Pulmonary artery endothelial cell (primary cell): ENCODE measurements around the gene ZIC3. TPM values are rescaled to one million over a fixed set of nuclear protein-coding genes. Genes with fewer than 3 reads are reported as not detected.
"Not testable (repeated sequence)": the region's sequence is repeated elsewhere in the genome, so short reads cannot be mapped to it uniquely, and the experiment has no call there.

Experiments used
- DNase-seq: peaks from one replicate; pipeline ENCODE4 v3.0.0-alpha.2; 2011; ENCODE audit warnings: low read depth, low spot score
- total RNA-seq: library from RNA; depleted of rRNA; stranded (reverse); fragments of >200 nt; gene quantifications from 2 replicates; pipeline ENCODE4 v1.2.3, GENCODE V29; 2014

Gene ZIC3
- total RNA-seq: not detected in 2 replicates

- no peak for DNase-seq
Measured at GRCh38 chrX:137565921-137566745, at the start of gene ZIC3. TSS of gene ZIC3 (plus strand) at chrX:137566127. CDS start at chrX:137566692, 565 bp downstream.

- no peak for DNase-seq
Measured at GRCh38 chrX:137519459-137519858, 46.5 kb upstream of the ZIC3 start.

- no peak for DNase-seq
Measured at GRCh38 chrX:137545711-137546651, 19.9 kb upstream of the ZIC3 start.

GRCh38 chrX:137547291-137547690 lies 18.6 kb upstream of the ZIC3 start:
- DNase-seq: no peak

- no peak for DNase-seq
Measured at GRCh38 chrX:137548261-137548660, 17.7 kb upstream of the ZIC3 start.

GRCh38 chrX:137549073-137549472 lies 16.9 kb upstream of the ZIC3 start:
- DNase-seq: no peak

GRCh38 chrX:137549851-137550664 lies 15.9 kb upstream of the ZIC3 start:
- DNase-seq: no peak

- DNase-seq: no peak
Measured at GRCh38 chrX:137550665-137551261, 15.2 kb upstream of the ZIC3 start.

- not testable (repeated sequence) for DNase-seq
Measured at GRCh38 chrX:137552098-137552497, 13.8 kb upstream of the ZIC3 start.

GRCh38 chrX:137562096-137562495 lies 3.8 kb upstream of the ZIC3 start:
- DNase-seq: no peak

GRCh38 chrX:137563681-137564651 lies 2.0 kb upstream of the ZIC3 start:
- DNase-seq: no peak

GRCh38 chrX:137565318-137565904 lies 516 bp upstream of the ZIC3 start:
- no peak for DNase-seq

GRCh38 chrX:137566746-137567679 lies 1.1 kb downstream of the ZIC3 start:
- DNase-seq: no peak

- DNase-seq: no peak
Measured at GRCh38 chrX:137567682-137568232, 1.8 kb downstream of the ZIC3 start.

GRCh38 chrX:137568741-137569469 lies 3.0 kb downstream of the ZIC3 start:
- DNase-seq: no peak

GRCh38 chrX:137569470-137569891 lies 3.6 kb downstream of the ZIC3 start:
- no peak for DNase-seq
